Astrocyte of the spinal cord (primary cell): ENCODE results near the gene TMEM33.
A peak's percentile ranks its signal among the peaks of the same experiment; 100 is the strongest.

Source experiments
- DNase-seq: peaks from one replicate; pipeline ENCODE4 v3.0.0; 2011; ENCODE audit warnings: low read depth, low spot score
- H3K4me3 ChIP-seq: 2 replicates; pipeline ENCODE4 v1.5.1; 2011; ENCODE audit warnings: low read depth, mild to moderate bottlenecking, low read length, moderate library complexity
- CTCF ChIP-seq: IDR thresholded peaks from 2 replicates; pipeline ENCODE4 v1.5.1; 2012; ENCODE audit warnings: low read depth, mild to moderate bottlenecking, low read length, inconsistent platforms
- in situ Hi-C: cut with HindIII; loops from 2 replicates; pipeline ENCODE4 v1.10.0; 2017; ENCODE audit warnings: low sequenced_read_pairs

TMEM33 gene

GRCh38 chr4:41934901-41935651 is at the start of gene TMEM33:
TSS of gene TMEM33 (plus strand) at chr4:41935429. CDS start at chr4:41935485, 56 bp downstream.
- peak within 1 kb of the TSS; percentile 88 for H3K4me3 ChIP-seq
- DNase-seq = peak; percentile 85
- no peak for TF ChIP-seq CTCF
- in situ Hi-C loops = no loop called here

- no peak for TF ChIP-seq CTCF
- DNase-seq = no peak
- H3K4me3 ChIP-seq = no peak overlapping the region
- in situ Hi-C loops = no loop called here
Observed at GRCh38 chr4:41885456-41885855, 49.8 kb upstream of the TMEM33 start.

GRCh38 chr4:41887277-41887676 is 48.0 kb upstream of the TMEM33 start:
- DNase-seq = no peak
- no peak for TF ChIP-seq CTCF
- in situ Hi-C loops = no loop called here
- H3K4me3 ChIP-seq = no peak overlapping the region

- DNase-seq = peak; percentile 62
- H3K4me3 ChIP-seq = no peak overlapping the region
- peak; percentile 85 for TF ChIP-seq CTCF
- in situ Hi-C loops = no loop called here
Observed at GRCh38 chr4:41887821-41888686, 47.2 kb upstream of the TMEM33 start.

- DNase-seq = no peak
- in situ Hi-C loops = no loop called here
- no peak overlapping the region for H3K4me3 ChIP-seq
- TF ChIP-seq CTCF = no peak
Observed at GRCh38 chr4:41888687-41889074, 46.5 kb upstream of the TMEM33 start.

GRCh38 chr4:41889317-41889716 is 45.9 kb upstream of the TMEM33 start:
- no peak for TF ChIP-seq CTCF
- no peak overlapping the region for H3K4me3 ChIP-seq
- in situ Hi-C loops = no loop called here
- DNase-seq = no peak
